IPS-18c (cell line): Measurements from ENCODE around the gene RHBDF2.

Source experiments
- H3K4me3 ChIP-seq: 2 replicates; pipeline ENCODE4 v1.7.0; 2013; ENCODE audit warnings: low read depth, mild to moderate bottlenecking, low read length, moderate library complexity; ENCODE audit not compliant: insufficient read depth
- H3K9me3 ChIP-seq: one replicate; pipeline ENCODE4 v1.6.1; 2013; ENCODE audit warnings: mild to moderate bottlenecking, low read length, moderate library complexity; ENCODE audit not compliant: control insufficient read depth, insufficient read depth

Gene RHBDF2

DNA sequence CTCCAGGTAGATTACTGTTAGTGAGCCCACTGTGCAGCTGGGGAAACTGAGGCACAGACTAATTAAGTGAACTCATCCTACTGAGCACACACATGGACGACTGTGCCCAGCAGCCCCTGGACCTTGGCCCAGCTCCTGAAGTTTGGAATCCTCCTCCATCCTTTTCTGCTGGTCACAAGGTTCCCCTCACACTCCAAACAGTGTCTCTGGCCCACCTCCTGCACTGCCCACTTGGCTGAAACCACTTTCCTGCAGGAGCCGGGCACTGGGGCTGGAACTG, 3.6 kb downstream of the RHBDF2 start:
- Histone ChIP-seq H3K4me3 (no peak overlapping the region), H3K9me3 (no peaks in the 10 kb centered on the region)

GRCh38 chr17:76496464-76496863, 4.8 kb downstream of the RHBDF2 start:
- H3K4me3 ChIP-seq, result no peak overlapping the region
- H3K9me3 ChIP-seq, result no peaks in the 10 kb centered on the region

DNA sequence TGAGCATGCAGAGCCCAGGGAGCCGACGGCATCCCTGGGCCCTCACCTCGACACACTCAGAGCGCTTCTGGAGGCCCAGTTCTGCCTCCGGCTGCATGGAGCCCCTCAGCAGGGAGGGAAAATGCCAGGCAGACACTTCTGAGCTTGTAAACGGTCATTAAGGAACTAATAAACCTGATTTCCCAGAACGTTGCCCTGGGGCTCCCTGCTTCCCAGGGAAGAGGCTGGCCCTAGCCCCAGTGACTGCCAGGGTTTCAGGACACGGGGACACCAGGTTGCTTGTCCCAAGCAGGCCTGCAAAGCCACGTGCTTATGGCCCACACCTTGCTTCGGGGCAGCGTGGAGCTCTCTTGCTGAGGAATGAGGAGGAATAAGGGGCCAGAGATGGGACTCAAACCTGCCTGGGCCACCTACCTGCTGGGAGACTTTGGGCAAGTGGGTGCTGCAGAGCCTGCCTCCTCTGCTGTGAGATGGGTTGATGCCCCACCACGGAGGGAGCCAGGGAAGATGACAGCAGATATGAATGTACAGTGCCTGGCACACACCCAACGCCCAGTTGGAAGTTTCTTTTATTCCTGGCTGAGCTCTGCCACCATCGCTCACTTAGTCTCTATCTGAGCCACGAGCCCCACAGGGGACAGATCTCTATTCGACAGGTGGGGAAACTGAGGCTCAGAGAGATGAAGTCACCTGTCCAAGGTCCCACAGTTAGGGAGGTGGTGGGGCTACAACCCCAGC, 5.4 kb downstream of the RHBDF2 start:
- Histone ChIP-seq H3K9me3 (no peaks in the 10 kb centered on the region), H3K4me3 (no peak overlapping the region)

GRCh38 chr17:76493505-76494167, 7.6 kb downstream of the RHBDF2 start:
- H3K4me3 ChIP-seq, result no peak overlapping the region
- H3K9me3 ChIP-seq, result no peaks in the 10 kb centered on the region

DNA sequence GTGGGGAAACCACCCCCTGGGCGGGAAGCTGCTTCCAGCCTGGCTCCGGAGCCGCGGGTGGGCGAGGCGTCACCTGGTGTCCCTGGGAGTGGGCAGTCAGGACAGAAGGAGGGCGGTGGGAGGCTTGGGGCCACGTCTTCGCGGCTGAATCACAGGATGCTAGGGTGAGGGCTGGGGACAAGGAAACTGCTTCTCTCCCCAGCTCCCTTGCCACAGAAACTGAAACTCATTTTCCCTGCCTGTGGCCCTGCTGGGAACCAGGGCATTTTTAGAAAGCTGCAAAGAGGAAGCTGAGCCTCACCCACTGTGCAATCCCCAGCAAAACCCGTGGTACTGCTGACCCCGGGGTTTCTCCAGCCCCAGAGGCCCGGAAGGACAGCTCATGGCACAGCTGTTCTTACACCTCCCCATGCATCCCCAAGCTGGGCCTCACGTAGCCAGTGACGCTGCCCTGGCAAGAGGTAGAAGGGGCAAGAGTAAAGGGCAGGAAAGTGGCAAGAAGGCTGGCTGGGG, 8.2 kb downstream of the RHBDF2 start:
- no peak overlapping the region for H3K4me3 ChIP-seq
- H3K9me3 ChIP-seq, result no peaks in the 10 kb centered on the region

- no peaks in the 10 kb centered on the region for H3K9me3 ChIP-seq
- H3K4me3 ChIP-seq, result no peak overlapping the region
Observed at GRCh38 chr17:76492123-76492988, 8.9 kb downstream of the RHBDF2 start.

- Histone ChIP-seq H3K9me3 (no peaks in the 10 kb centered on the region), H3K4me3 (no peak overlapping the region)
Observed at GRCh38 chr17:76491271-76492122, 9.7 kb downstream of the RHBDF2 start.

GRCh38 chr17:76490112-76490710, 11.0 kb downstream of the RHBDF2 start:
- H3K4me3 ChIP-seq, result no peak overlapping the region
- H3K9me3 ChIP-seq, result no peaks in the 10 kb centered on the region

DNA sequence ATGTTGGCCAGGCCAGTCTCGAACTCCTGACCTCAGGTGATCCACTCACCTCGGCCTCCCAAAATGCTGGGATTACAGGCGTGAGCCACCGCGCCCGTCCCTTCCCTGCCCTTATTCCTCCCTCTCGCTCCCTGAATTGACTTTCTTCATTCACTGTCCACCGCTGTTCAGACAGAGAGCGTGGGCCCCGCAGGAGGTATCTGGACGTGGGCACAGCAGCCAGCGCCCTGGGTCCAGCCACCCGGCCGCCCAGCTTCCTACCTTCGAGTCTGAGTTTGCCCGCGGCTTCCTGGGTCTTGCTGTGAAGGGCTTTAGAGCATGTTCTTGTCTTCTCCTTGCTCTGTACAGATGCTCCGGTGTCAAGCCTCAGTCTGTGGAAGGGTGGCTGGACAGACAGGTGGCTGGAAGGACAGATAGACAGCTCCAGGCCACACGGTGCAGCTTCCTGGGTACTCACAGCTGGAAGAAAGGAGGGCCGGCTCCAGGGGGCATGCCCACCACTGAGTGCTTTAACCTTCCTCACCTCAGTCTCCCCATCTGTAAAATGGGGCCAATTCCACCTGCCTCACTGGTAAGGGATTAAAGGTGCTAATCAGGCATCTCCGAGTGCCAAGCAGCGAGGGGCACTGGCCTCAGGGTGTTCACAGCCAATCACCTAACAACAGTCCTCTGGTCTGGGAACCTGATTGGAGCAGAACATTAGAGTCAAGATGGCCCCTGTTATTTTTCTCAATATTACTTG, 13.6 kb downstream of the RHBDF2 start:
- H3K4me3 ChIP-seq, result no peak overlapping the region
- H3K9me3 ChIP-seq, result no peaks in the 10 kb centered on the region

GRCh38 chr17:76485569-76485968, 15.7 kb downstream of the RHBDF2 start:
- Histone ChIP-seq H3K9me3 (no peaks in the 10 kb centered on the region), H3K4me3 (no peak overlapping the region)

DNA sequence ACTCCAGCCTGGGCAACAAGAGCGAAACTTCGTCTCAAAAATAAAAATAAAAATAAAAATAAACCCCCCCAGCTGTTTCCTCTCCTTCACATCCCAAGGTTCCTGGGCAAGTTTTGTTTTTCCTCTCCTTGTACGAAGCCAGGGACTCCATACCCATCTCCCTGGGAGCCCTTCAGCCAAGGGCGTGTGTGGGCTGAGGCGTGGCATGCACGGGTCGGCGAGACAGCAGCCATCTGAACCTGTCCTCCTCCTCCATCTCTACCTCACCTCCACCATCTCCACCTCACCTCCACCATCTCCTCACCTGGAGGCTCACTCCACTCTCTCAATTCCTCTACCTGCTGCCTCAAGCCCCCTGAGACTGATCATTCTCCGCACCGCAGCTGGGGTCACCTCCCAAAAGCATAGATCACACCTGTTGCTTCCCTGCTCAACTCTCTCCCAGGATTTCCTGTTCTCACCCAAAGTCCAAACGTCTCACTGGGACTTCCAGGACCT, 16.9 kb downstream of the RHBDF2 start:
- Histone ChIP-seq H3K9me3 (no peaks in the 10 kb centered on the region), H3K4me3 (no peak overlapping the region)

GRCh38 chr17:76481071-76481655, 20.1 kb downstream of the RHBDF2 start:
- no peak overlapping the region for H3K4me3 ChIP-seq
- H3K9me3 ChIP-seq, result no peaks in the 10 kb centered on the region

DNA sequence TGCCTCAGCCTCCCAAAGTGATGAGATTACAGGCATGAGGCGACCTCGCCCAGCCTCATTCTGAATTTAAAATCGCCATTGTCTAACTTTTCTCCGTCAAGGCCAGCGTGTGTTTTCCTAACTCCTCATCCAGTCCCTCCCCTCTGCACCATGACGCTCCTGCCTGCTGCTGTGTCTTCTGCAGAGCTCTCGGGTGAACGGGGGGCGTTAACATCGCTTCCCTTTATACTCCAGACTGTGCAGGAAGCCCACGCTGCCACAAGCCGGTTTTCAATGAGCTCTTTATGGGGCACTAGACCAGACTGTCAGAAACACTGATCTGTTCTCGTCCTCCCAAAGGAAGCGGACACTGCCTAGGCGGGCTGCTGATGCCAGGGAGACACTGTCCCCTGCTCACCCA, 20.6 kb downstream of the RHBDF2 start:
- Histone ChIP-seq H3K9me3 (no peaks in the 10 kb centered on the region), H3K4me3 (no peak overlapping the region)

GRCh38 chr17:76479515-76480060, 21.6 kb downstream of the RHBDF2 start:
- Histone ChIP-seq H3K9me3 (no peaks in the 10 kb centered on the region), H3K4me3 (no peak overlapping the region)

- Histone ChIP-seq H3K4me3 (no peak overlapping the region), H3K9me3 (no peaks in the 10 kb centered on the region)
Observed at GRCh38 chr17:76478730-76479514, 22.3 kb downstream of the RHBDF2 start.
